ENCODE measurements around the gene CCR7.

CCR7 gene

DNA sequence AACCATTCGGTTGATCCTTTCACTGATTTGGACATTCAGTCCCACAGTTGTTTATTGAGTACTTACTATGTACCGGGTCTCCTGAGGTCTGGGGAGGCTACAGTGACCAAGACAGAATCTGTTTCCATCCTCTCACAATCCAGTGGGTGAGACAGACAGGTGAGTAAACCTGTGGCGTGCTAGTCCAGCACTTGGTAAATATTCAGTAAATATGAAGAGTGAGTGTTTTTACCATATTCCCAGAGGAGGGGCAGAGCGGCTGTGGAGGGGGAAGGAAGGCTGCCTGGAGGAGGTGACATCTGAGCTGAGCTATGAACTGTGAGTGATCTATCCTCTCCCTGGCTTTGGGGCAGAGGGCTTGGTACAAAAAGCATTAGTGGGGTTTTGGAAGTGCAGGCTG, 31.4 kb downstream of the CCR7 start:
- no peak for DNase-seq

GRCh38 chr17:40532520-40533253, 32.6 kb downstream of the CCR7 start:
- no peak for DNase-seq

DNA sequence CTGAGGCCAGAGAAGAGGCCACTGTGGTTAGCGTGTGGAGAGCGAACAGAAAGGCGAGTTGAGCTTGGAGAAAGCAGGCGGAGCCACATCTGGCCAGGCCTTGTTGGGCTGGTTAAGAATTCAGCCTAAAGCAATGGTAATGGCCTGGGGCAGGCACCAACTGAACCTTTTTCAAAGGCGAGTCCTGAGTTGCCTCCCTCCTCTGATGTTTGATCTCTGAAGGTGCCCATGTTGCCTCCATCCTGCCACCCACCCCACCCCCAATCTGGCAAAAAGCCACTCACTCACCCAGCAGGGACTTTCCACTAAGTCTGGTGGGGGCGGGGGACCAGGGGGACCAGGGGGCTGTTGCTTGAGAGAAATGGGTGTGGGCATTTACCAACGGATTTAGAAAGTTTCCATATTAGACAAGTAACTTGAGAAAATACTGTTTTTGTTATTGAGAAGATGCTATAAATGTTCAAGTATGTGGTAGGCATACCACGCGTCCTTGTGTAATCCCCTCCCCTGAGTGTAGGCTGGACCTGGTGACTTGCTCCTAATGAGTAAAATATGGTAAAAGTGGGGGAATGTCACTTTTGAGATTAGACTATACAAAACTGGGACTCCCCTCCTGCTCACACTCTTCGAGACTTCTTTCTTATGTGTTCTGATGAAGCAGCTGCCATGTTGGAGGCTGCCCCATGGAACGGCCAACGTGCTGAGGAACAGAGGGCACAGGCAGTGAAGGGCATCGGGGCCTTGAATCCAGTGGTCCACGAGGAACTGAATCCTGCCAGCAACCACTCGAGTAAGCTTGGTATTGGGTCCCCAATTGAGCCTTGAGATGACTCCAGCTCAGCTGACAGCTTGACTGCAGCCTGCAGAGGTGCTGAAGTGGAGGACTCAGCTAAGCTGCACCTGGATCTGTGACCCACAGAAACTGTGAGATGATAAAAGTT, 34.0 kb downstream of the CCR7 start:
- no peak for DNase-seq

GRCh38 chr17:40530531-40530994, 34.7 kb downstream of the CCR7 start:
- no peak for DNase-seq

GRCh38 chr17:40529991-40530390, 35.3 kb downstream of the CCR7 start:
- no peak for DNase-seq

DNA sequence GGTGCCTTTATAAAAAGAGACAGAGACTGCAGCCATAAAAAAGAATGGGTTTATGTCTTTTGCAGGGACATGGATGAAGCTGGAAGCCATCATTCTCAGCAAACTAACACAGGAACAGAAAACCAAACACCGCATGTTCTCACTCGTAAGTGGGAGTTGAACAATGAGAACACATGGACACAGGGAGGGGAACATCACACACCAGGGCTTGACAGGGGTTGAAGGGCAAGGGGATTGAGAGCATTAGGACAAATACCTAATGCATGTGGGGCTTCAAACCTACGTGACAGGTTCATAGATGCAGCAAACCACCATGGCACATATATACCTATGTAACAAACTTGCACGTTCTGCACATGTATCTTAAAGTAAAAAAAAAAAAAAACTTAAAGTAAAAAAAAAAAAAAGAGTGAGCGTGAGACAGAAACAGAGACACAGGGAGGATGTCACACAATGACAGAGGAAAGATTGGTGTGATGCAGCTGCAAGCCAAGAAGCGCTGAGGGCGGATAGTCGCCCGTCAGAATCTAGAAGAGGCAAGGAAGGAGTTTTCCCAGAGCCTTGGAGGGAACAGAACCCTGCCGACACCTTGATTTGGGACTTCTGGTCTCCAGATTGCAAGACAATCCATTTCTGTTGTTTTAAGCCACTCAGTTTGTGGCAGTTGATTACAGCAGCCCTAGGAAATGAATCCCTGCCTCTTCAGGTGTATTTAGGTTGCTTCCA, 36.4 kb downstream of the CCR7 start:
- no peak for DNase-seq

GRCh38 chr17:40526668-40527067, 38.6 kb downstream of the CCR7 start:
- no peak for DNase-seq

- DNase-seq, result no peak
Measured at GRCh38 chr17:40525294-40525693, 40.0 kb downstream of the CCR7 start.

DNA sequence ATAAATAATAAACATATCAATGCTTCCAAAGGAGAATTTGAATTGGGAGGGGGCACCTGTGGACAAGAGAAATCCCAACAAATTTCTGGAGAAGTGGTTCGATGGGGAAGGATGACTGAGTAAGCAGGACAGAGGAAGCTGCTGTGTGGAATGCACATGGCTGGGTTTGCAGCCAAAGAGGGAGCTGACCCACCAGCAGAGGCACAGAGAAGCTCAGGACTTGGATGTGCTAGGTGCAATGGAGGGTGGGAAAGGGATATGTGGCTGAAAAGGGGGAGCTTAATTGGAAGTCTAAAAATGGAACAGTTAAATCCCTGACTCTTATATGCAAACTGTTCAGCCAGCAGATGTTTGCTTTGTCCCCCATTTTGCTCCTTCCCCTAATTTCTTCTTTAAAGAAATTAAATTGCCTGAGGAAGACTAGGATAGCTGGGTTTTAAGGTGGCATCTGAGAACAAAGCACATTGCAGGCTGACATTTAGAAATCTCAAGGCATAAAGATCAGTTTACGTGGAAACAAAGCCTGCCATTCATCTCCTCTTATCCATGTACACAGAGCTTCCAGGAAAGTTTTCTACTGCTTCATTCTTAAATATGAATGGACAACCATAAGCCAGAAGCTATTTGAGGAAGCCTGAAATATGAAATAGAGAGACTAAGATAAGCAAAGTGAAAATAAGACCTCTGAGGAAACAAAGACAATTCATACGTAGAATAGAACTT, 40.9 kb downstream of the CCR7 start:
- DNase-seq, result no peak

- no peak for DNase-seq
Measured at GRCh38 chr17:40522961-40523310, 42.3 kb downstream of the CCR7 start.

GRCh38 chr17:40522250-40522960, 42.9 kb downstream of the CCR7 start:
- no peak for DNase-seq

- no peak for DNase-seq
Measured at GRCh38 chr17:40520991-40521453, 44.2 kb downstream of the CCR7 start.

DNA sequence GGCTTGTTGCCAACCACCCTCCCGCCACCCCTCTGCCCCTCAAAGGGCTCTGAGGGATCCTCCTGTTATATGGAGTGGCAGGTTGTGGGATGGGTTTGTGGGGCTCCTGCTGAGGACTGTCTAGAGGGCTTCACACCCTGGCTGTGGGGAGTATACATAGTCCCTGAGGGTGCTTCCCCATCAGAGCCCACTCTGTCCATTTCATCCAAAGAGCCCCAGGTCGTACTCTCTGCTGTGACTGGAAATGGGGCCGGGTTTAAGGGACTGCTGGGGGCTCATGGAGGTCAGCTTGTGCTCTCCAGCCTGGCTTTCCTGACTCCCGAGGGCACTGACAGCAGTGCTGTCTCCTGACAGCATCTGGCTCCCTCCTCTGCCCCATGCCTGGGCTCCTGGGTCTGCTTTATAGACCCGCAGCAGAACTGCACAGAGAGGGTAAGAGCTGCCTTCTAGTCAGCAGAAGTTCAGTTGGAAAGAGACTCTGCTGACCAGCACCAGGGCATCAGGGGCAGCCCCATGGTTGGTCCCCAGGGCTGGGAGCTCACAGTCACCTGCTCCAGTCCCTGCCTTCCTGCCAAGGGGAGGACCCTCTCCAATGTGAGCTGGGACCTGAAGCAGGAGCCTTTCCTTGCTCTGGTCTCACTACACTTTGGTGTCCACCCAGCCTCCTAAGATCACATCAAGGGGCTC, 46.0 kb downstream of the CCR7 start:
- DNase-seq, result no peak

DNA sequence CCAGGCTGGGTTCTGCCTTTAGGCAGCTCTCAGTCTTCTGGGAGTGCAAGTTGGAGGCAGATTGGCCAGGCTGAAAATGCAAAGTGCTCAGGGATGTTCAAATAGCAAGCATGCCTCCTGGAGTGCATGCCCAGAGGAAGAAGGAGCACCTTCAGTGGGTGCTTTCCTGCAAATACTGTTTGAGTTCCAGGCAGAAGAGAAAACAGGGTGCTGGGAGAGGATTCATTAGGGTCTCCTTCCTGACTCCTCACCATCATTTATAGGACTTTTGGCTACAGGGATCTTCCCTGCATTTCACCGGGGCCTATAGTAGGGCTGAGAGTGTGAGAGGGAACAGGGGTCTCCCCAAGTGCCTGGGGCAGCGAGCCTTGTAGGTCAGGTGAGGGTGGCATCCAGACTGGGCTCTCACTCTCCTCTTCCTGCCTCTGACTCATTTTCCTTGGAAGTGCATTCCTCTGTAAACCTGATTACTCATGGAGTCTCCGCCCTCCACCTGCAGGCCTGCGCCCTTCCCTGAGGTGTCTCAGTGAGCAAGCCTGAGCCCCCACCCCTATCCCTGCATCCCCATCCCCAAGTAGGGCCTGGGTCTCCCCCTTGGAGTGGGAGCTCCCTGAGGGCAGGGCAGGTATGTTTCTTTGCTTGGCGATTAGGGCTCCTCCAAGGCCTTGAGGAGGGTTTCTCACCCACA, 46.7 kb downstream of the CCR7 start:
- DNase-seq, result no peak

DNA sequence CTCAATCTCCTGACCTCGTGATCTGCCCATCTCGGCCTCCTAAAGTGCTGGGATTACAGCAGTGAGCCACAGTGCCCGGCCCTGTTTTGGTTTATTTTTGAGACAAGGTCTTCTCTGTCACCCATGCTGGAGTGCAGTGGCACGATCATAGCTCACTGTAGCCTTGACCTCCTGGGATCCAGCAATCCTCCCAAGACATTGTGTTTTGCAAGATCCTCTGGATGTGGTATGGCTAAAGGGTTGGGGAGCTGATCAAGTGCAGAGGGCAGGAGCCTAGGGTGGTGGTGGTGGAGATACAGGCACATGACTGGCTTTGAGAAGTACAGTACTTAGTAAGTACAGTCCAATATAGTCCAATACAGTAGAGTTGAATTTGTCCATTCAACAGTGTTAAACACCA, 47.3 kb downstream of the CCR7 start:
- no peak for DNase-seq

DNA sequence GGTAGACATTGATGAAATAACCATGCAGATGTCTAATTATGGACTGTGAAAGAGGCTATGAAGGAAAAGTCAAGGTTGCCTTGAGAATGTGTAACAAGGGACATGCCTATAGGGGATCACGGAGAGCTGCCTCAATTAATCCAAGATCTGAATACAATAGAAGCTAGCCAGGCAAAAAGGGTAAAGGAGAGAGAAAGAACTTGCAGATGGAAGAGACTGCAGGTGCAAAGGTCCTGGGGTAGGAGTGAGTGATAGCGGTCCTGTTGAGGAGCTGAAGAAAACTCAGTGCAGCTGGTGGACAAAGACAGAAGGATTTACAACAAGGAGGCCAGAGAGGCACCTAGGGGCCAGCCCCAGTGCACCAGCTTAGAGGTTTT, 48.0 kb downstream of the CCR7 start:
- no peak for DNase-seq

DNA sequence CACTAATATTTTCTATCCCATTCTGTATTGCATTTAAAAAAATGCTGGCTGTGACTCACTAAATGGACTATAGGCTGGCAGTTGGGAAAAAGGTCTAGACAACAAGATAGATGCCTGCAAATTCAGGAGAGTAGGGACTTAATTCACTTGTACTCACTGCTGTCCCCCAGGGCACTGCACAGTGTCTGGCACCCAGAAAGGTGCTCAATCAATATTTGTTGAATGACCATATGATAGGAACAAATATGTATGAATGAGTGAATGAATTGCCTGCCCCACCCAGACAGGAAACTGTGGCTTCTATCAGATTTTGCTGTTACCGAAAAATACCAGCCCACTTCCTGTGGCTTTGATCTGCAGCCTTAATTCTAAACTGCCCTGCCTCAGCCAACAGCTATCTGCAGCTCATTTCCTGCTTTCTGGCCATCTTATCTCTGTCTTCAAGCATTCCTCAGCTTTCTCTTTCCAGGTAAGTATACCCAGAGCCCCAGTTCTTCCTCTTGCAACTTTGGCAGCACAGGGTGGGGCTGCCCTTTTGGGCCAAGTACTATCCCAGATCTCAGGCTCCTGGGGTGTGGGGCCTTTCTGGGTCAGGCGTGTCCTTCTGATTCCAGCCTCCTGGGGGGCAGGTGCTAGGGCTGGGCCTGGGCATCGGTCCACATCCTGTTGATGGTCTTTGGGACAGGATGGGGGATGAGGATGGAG, 48.5 kb downstream of the CCR7 start:
- DNase-seq, result no peak

DNA sequence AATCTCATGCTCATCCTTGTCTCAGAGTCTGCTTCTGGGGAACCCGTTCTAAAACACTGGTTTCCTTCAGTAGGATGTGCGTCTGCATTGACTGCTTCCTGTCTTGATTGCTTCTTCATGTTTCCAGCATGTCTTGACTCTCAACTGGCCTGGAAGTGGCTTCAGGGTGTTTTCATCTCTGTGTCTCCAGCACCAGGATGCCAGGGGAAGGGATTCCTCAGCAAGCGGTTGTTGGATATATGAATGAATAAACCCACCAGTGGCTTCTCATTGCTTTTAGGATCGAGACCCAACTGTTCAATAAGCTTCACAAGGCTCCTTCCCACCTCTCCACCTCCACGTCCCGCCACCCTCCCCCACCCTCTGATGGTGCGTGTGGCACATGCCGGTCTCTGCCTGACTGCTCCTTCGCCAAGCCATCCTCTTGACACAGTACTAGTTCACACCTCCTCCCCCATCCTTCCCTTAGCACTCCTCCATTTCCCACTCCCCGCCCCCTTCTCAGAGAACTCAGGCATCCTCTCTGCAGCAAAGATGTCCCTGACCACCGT, 49.7 kb downstream of the CCR7 start:
- DNase-seq, result no peak

- DNase-seq, result no peak
Measured at GRCh38 chr17:40515011-40515410, 50.3 kb downstream of the CCR7 start.

Measured in suppressor macrophage treated with lipopolysaccharide for 1 hour (primary cell).